Testis (tissue), 2 donors: Measurements from ENCODE around the gene BSPRY.

ENCODE experiments used
- CTCF ChIP-seq, 3 experiments: fragments of 450-650 bp in 2 of 3; fragments of 200-600 bp in 1 of 3; sonication (generic) in 1 of 3; IDR thresholded peaks; one replicate each; pipeline ENCODE4 v1.5.1; 2016 to 2019; ENCODE audit warnings: antibody characterized with exemption in 3 of 3, mild to moderate bottlenecking in 2 of 3, moderate library complexity in 1 of 3
- POLR2A ChIP-seq: fragments of 450-650 bp; IDR thresholded peaks from one replicate; pipeline ENCODE4 v1.6.1; 2017; ENCODE audit warnings: antibody characterized with exemption, mild to moderate bottlenecking, moderate library complexity

- no peak for TF ChIP-seq CTCF (IDR thresholded peaks at IDR 0.05)
- TF ChIP-seq POLR2A, result no peak
Measured at GRCh38 chr9:113373676-113374392, 24.5 kb downstream of the BSPRY start.
